Measurements from ENCODE around the gene NSD2.

The NSD2 gene

DNA sequence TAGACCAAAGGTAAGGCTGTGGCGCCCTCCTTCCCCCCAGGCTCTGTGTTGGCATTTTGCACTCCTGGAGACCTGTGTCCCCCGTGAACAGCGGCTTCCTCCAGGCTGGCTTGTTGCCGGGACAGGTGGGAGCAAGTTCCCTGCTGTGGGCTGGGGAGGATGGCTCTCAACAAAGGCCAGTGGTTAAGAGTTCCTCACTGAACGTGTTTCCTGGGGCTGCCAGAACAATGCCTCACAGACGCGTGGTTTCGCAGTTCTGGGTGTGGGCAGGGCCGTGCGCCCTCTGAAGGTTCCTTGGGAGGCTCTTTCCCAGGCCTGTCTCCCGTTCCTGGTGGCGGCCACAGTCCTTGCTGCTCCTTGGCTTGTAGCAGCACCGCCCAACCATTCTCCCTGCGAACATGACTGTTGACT, 104.2 kb downstream of the NSD2 start:
- no peak for DNase-seq

- no peak for DNase-seq
Observed at GRCh38 chr4:1975880-1976279, 104.7 kb downstream of the NSD2 start.

- DNase-seq: no peak
Observed at GRCh38 chr4:1976416-1977352, 105.5 kb downstream of the NSD2 start.

DNA sequence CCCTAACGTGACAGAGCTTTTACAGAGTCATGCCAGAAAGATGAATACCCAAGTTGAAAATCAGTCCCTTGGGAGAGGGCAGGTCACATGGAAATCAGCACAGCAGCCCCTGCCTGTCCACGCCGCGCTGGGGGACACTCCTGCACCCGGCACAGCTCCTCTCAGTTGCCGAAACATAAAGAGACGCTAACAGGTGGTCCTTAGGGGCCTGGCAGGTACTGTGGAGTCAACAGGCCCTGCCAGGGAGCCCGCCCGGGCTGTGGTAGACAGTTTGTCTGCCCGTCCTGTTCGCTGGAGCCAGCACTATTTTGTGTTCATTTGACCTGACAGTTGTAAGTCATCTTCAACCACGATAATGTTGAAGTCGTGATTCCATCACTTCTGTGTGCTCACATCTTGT, 107.0 kb downstream of the NSD2 start:
- no peak for DNase-seq

GRCh38 chr4:1978741-1979476, 107.7 kb downstream of the NSD2 start:
- DNase-seq: no peak

DNA sequence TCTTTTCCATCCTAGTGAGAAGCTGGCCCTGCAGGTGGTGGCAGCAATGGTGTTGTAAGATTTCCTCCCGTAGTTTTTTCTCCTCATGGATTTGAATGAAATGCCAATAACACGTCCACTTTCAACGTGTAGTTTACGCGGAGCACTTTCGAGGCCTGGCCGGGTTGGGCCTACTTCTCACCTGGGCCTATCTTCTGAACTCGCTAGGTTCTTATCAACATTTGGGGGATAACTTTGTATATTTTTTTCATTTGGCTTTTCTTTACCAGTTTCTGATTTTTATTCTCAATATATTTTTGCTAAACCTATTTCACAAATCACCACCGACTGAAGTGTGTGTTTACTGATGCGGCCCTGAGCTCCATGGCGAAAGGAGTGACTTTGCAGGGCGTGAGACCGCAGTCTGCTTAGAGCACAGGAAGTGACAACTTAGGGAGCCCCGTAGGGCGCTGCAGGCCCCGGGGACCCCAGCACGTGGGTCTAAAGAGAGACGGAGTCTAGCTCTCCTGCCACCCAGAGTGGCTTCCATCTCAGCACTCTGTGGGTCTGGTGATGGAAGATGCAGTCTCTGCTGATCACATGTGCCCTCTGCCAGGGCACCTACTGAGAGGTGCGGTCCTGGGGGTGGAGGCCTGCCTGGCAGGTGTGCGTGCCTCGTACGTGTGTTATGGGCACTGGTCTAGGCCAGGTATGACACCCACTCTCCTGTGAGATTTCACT, 108.4 kb downstream of the NSD2 start:
- DNase-seq: no peak

DNA sequence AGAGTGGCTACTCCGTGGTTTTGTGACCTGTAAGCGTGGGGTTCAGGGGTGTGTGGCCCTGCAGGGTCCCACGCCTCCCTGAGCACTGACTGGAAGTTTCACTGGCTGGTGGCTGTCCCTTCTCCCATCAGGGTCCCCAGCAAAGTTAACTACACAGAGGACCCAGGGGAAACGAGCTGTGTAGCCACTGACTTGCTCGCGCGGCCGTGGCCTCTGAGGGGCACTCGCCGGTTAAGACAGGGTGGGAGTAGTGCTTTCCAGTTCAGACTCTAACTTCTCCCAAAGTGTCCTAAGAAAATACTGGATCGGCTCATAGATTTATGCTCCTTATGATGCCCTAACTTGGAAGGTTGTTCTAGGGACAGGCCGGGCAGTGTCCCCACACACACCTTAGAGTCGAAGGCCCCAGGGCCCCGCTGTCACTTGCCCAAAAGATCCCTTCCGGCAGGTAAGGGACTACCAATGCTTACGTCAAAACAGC, 109.4 kb downstream of the NSD2 start:
- DNase-seq: no peak

DNA sequence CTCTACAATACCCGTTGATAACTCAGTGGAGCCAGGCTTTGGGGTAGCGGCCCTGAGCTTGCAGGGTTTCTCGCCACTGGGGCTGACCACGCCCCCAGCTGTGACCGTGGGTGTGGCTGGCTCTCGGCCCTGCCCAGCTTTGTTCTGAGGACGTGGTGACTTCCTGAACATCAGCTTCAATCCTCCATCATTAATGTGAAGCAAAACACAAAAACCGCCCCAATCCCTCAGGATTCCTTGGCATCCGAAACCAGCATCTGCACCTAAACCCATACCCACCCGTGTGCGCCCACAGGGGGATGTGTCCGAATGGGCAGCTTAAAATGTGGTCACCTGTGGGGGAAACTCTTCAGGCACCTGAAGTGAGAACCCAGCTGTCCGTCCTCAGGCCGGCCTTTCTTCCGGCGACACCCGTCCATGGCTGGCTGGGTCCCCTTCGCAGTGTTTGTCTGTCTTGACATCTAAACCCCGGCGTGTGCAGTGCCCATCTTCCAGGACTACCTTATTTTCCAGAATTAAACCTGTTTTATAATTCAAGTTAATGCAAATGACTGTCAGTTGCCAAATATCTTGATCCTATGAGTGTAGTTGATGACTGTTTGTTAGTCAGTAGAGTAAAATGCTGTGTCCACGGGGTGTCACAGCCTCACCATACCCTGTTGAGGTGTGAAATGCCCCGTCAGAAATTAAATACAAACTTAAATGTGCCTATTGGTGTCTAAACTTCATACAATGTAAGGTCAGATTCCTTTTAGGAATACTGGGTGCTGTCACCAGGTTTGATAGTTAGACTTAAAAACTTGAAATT, 110.3 kb downstream of the NSD2 start:
- no peak for DNase-seq

DNA sequence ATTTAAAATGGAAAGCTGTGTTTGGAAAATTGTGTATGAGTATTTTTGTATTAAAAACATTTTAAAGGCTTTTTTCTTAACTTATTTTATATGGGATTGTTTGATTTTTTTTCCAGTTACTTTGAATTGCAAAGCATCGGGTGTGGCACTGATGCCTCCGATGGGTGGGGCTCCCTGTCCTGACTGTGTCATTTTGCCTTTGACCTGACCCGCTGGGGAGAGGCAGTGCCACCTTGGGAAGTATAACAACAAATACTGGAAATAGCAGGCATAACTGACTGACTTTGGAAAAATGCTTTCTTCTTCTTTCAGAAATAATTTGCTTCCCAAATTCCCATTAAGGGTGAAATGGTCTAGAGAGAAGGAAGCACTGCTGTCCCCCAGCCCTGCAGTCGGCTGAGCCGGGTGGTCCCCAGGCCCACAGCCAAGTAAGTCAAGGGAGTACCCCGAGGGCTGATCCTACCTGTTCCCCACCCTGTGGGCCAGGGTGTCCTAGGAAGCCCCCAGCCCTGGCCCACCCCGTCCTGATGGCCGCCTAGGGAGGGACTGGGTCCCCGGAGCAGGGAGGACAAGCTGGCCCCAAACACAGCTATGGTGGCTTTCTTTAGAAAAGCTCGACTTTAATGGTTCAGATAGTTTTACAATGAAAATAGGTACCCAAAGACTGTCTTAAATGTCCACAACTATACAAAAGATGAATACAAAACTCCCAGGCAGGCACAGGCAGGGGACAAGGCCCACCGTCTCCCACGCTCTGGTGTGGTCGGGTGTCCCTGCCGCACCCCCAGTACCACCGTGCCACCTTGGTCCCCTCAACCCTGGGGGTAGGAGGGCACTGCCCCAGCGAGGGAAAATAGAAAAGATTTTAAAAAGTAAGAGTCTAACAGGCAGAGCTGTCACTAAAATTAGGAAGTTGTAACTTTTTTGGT, 111.2 kb downstream of the NSD2 start:
- no peak for DNase-seq

- no peak for DNase-seq
Observed at GRCh38 chr4:1983053-1983845, 112.1 kb downstream of the NSD2 start.

- no peak for DNase-seq
Observed at GRCh38 chr4:1983846-1984405, 112.7 kb downstream of the NSD2 start.

- no peak for DNase-seq
Observed at GRCh38 chr4:1984406-1985191, 113.4 kb downstream of the NSD2 start.

DNA sequence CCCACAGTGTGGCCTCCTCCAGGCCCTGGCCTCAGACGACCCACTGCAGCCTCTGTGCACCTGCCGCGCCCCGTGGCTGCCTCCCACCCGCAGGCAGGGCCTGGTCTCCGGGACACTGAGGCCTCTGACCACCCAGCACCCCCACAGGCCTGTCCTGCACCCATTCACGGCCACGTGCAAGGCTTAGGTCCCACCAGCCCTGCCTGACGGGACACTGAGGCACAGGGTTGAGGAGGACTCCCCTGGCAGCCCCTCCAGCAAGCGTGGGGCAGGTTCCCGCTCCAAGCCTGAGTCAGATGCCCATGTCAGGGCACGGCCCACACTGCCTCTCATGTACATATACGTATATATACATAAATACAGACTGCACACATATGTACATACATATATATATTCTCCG, 114.1 kb downstream of the NSD2 start:
- no peak for DNase-seq

GRCh38 chr4:1985780-1986577, 114.8 kb downstream of the NSD2 start:
- no peak for DNase-seq

- DNase-seq: no peak
Observed at GRCh38 chr4:1986578-1987210, 115.5 kb downstream of the NSD2 start.

DNA sequence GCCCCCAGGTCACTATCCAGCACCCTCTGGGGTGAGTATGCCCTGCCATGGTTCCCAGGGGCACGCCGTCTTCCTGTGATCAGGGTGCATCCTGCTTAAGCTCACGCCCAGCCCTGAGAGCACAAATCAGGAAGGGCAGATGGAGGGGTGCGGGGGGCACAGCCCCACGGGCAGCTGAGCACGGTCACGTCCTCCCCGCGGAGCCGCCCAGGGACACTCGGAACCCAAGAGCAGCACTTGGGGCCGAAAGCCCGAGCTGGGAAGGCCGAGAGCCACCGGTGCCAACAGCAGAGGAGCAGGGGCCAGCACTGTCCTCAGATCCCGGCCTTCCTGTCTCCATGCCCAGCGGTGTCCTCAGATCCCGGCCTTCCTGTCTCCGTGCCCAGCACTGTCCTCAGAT, 116.1 kb downstream of the NSD2 start:
- DNase-seq: no peak

DNA sequence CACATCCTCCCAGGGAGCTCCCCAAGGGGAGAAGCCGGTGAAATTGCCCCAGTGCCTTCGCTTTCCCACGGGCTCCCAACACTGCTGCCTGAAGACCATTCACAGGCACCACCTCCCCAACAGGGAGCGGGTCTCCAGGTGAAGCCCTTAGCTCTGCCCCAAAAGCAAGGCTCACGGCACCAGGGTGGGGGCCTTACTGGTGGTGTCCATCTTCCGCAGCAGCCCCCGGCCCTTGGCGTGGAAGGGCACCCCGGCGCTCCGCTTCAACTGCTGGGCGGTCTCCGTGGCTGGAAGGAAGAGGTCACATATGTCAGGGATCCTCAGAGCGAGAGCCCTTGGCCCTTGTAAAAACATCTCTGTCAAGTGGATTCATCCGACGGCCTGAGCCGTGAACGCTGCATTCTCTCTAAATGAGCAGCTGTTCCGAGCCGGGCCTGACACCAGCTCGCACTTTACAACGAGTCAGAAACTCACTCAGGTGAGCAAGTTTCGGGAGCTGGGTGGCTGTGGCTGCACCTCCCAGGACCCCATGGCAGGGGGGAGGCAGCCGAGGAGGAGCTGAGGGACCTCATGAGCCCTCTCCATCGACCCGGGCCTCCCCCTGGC, 116.6 kb downstream of the NSD2 start:
- no peak for DNase-seq

All from activated naive CD4-positive, alpha-beta T cell treated with anti-CD3 and anti-CD28 coated beads, Interleukin-2, amount 50 U/mL, for 16 hours (primary cell).